A549 (cell line): ENCODE measurements around the gene ZNF316. TPM values are rescaled to one million over a fixed set of nuclear protein-coding genes. Genes with fewer than 3 reads are reported as not detected.
"Not testable (repeated sequence)": the region's sequence is repeated elsewhere in the genome, so short reads cannot be mapped to it uniquely, and the experiment has no call there.

Experiments
- ATAC-seq, 2 experiments: fragments of 200-7000 bp in 1 of 2; fragments of >200 bp in 1 of 2; cut with Nextera tagmentation in 1 of 2; cut with Tn5 transposase in 1 of 2; 3 replicates each; pipeline versions ENCODE4 v1.8.0 to v1.9.1; 2018 to 2020; ENCODE audit warnings: mild to moderate bottlenecking in 1 of 2, moderate library complexity in 1 of 2
- CTCF ChIA-PET: fragments of 300-600 bp; sonication (Branson Sonifier 250); formaldehyde crosslinking; extraction: SDS; loops from one replicate; lab custom pipeline; 2021; ENCODE audit warnings: antibody characterized with exemption, inconsistent platforms; lab: Yijun Ruan, JAX
- POLR2A ChIA-PET: fragments of 350-600 bp; formaldehyde crosslinking; extraction: SDS; loops from one replicate; lab custom pipeline; 2021; ENCODE audit warnings: antibody characterized with exemption, inconsistent platforms; lab: Yijun Ruan, JAX
- DNase-seq, 2 experiments: peaks; one replicate each; pipeline versions ENCODE4 v3.0.0 to v3.0.0-alpha.2; 2011 to 2016; ENCODE audit warnings: low read depth in 1 of 2, low spot score in 1 of 2
- FAIRE-seq: peaks from 2 replicates; lab custom pipeline; 2011; peaks lifted over from hg19 to GRCh38; lab: Jason Lieb, UNC
- H3K27ac ChIP-seq, 2 experiments: fragments of >200 bp; sonication (Bioruptor Twin); formaldehyde crosslinking; 3 replicates each; pipeline ENCODE4 v1.5.1; 2016 to 2017
- H3K4me1 ChIP-seq: fragments of >200 bp; sonication (Bioruptor Twin); formaldehyde crosslinking; 3 replicates; pipeline ENCODE4 v1.6.1; 2016
- H3K4me2 ChIP-seq: fragments of >200 bp; sonication (Bioruptor Twin); formaldehyde crosslinking; 3 replicates; pipeline ENCODE4 v1.6.1; 2016
- H3K4me3 ChIP-seq: fragments of >200 bp; sonication (Bioruptor Twin); formaldehyde crosslinking; 3 replicates; pipeline ENCODE4 v1.5.1; 2016
- H3K9me3 ChIP-seq: fragments of >200 bp; sonication (Bioruptor Twin); formaldehyde crosslinking; 3 replicates; pipeline ENCODE4 v1.6.1; 2016
- BHLHE40 ChIP-seq: IDR thresholded peaks from 2 replicates; pipeline ENCODE4 v1.6.1; 2012; ENCODE audit warnings: low read depth, low read length, inconsistent platforms
- CBX8 ChIP-seq: fragments of 200-600 bp; sonication (generic); IDR thresholded peaks from 2 replicates; pipeline ENCODE4 v1.6.1; 2016
- ESRRA ChIP-seq: fragments of 150-350 bp; IDR thresholded peaks from 2 replicates; pipeline ENCODE4 v1.6.1; 2014; ENCODE audit warnings: mild to moderate bottlenecking, low read length, borderline replicate concordance
- FOSL2 ChIP-seq, 2 experiments: fragments of 450-650 bp in 1 of 2; fragments of >200 bp in 1 of 2; sonication (Bioruptor Twin) in 1 of 2; formaldehyde crosslinking; IDR thresholded peaks; 2 replicates each; pipeline versions ENCODE4 v1.5.0 to v1.6.1; 2016 to 2020; ENCODE audit warnings: mild to moderate bottlenecking in 1 of 2, moderate library complexity in 1 of 2
- HDAC2 ChIP-seq: fragments of 200-600 bp; sonication (generic); IDR thresholded peaks from 2 replicates; pipeline ENCODE4 v1.6.1; 2016
- JUN ChIP-seq, 2 experiments: fragments of >200 bp; sonication (Bioruptor Twin); formaldehyde crosslinking; IDR thresholded peaks; 2 replicates in 1 of 2; 3 replicates in 1 of 2; pipeline ENCODE4 v1.6.1; 2016 to 2017
- JUNB ChIP-seq: fragments of >200 bp; sonication (Bioruptor Twin); formaldehyde crosslinking; IDR thresholded peaks from 2 replicates; pipeline ENCODE4 v1.6.1; 2016
- KDM5A ChIP-seq: fragments of 200-600 bp; sonication (generic); IDR thresholded peaks from 2 replicates; pipeline ENCODE4 v1.6.1; 2016; ENCODE audit warnings: antibody characterized with exemption, mild to moderate bottlenecking
- MYC ChIP-seq: IDR thresholded peaks from 2 replicates; pipeline ENCODE4 v1.6.1; 2012; ENCODE audit warnings: mild to moderate bottlenecking, inconsistent platforms, low read length, improper control_type of control experiment, borderline replicate concordance
- NPAS2 ChIP-seq: fragments of 250-450 bp; sonication (Bioruptor Pico); IDR thresholded peaks from 2 replicates; pipeline ENCODE4 v1.8.0; 2022; ENCODE audit warnings: mild to moderate bottlenecking, moderate library complexity, borderline replicate concordance
- NR3C1 ChIP-seq: fragments of >200 bp; sonication (Bioruptor Twin); formaldehyde crosslinking; IDR thresholded peaks from 3 replicates; pipeline ENCODE4 v1.6.1; 2017
- REST ChIP-seq: fragments of 200-600 bp; sonication (generic); IDR thresholded peaks from 2 replicates; pipeline ENCODE4 v1.6.1; 2016; ENCODE audit warnings: antibody characterized with exemption, mild to moderate bottlenecking, moderate library complexity
- TP53 ChIP-seq: fragments of 250-450 bp; sonication (Bioruptor Pico); IDR thresholded peaks from 2 replicates; pipeline ENCODE4 v1.5.0; 2021; ENCODE audit warnings: mild to moderate bottlenecking, moderate library complexity
- USF2 ChIP-seq: fragments of 450-650 bp; IDR thresholded peaks from 2 replicates; pipeline ENCODE4 v1.6.1; 2014; ENCODE audit warnings: antibody characterized with exemption
- ZSCAN20 ChIP-seq: fragments of 250-450 bp; sonication (Bioruptor Pico); IDR thresholded peaks from 2 replicates; pipeline ENCODE4 v1.8.0; 2022; ENCODE audit warnings: mild to moderate bottlenecking, moderate library complexity
- WGBS: methylation state at CpG from one replicate; pipeline ENCODE4 v1.1.6; 2017; ENCODE audit errors: missing lambda C conversion rate; 5-methylcytosine and 5-hydroxymethylcytosine counted together
- polyA plus RNA-seq, 4 experiments: library from polyadenylated mRNA; depleted of rRNA in 3 of 4; stranded (reverse); fragments of >200 nt; fragmentation: RNase III in 1 of 4; extraction: RNeasy Plus Mini Kit Qiagen cat#74134 plus additional on column Dnase treatment in 1 of 4; gene quantifications; 2 replicates in 3 of 4; 3 replicates in 1 of 4; pipeline ENCODE4 v1.2.3, GENCODE V29; 2011 to 2017

The ZNF316 gene
- polyA plus RNA-seq, 2 of the 4 experiments (the other 2 are of a cell fraction), result 7.5 to 21.2 TPM

GRCh38 chr7:6658618-6659345, 21.7 kb downstream of the ZNF316 start:
- H3K4me2 ChIP-seq, result no peak overlapping the region
- H3K27ac ChIP-seq, result no peak overlapping the region
- CTCF ChIA-PET, result interaction anchor here (0.8 to 1.7 kb wide), 2 partner anchors 10 to 35 kb away, joined by 3 to 5 read pairs; no protein-coding TSS in a partner anchor
- TF ChIP-seq CBX8, result no peak
- no peak for TF ChIP-seq HDAC2
- no peak for TF ChIP-seq NR3C1
- no peak for TF ChIP-seq REST
- no peak for TF ChIP-seq ESRRA
- TF ChIP-seq USF2, result 0 out of 2 replicates have a peak, but pooled peaks have one; percentile 21
- no peak for TF ChIP-seq ZSCAN20 (CRISPR knock-in tag)
- no peak for TF ChIP-seq TP53
- POLR2A ChIA-PET, result no interaction called here
- no peak overlapping the region for H3K4me3 ChIP-seq
- FAIRE-seq (no peak), ATAC-seq (peak; percentile 31 to 59; a peak in 4 of 6 replicates), DNase-seq (no peak)
- 32% methylated on average over 11 of the region's 11 CpGs for WGBS
- no peaks in the 10 kb centered on the region for H3K4me1 ChIP-seq
- peaks cover 51% of the 10 kb centered on the region for H3K9me3 ChIP-seq

GRCh38 chr7:6670851-6671250, 33.7 kb downstream of the ZNF316 start:
- H3K4me2 ChIP-seq, CTCF ChIA-PET, H3K4me3 ChIP-seq, H3K4me1 ChIP-seq, ATAC-seq, POLR2A ChIA-PET, H3K27ac ChIP-seq, DNase-seq, FAIRE-seq: not testable (repeated sequence)
- no CpG with 5 or more reads among the region's 34 CpGs for WGBS
- H3K9me3 ChIP-seq, result peaks cover 67% of the 10 kb centered on the region

GRCh38 chr7:6675807-6676405, 38.8 kb downstream of the ZNF316 start:
- no peak overlapping the region for H3K4me2 ChIP-seq
- TF ChIP-seq FOSL2 (IDR thresholded peaks at IDR 0.05), result no peak
- no peak for TF ChIP-seq FOSL2 (CRISPR knock-in tag; IDR thresholded peaks at IDR 0.05)
- TF ChIP-seq KDM5A, result no peak
- no peak for TF ChIP-seq JUNB
- TF ChIP-seq JUN (IDR thresholded peaks at IDR 0.05), result no peak
- ATAC-seq, result no peak
- no peak overlapping the region for H3K4me3 ChIP-seq
- peaks cover 83% of the 10 kb centered on the region for H3K9me3 ChIP-seq
- ChIA-PET POLR2A (no interaction called here), CTCF (no interaction called here)
- no peaks in the 10 kb centered on the region for H3K4me1 ChIP-seq
- no peak overlapping the region for H3K27ac ChIP-seq
- DNase-seq, result no peak
- no peak for FAIRE-seq
- WGBS, result 4% methylated on average over 1 of the region's 1 CpG

GRCh38 chr7:6680146-6680545, 43.0 kb downstream of the ZNF316 start:
- POLR2A ChIA-PET, result no interaction called here
- no peak for FAIRE-seq
- H3K4me3 ChIP-seq, result no peak overlapping the region

More at GRCh38 chr7:6680146-6680545, 43.0 kb downstream of the ZNF316 start:
- no peak for DNase-seq
- WGBS, result 100% methylated on average over 1 of the region's 1 CpG
- TF ChIP-seq BHLHE40, result no peak
- no peak for TF ChIP-seq USF2
- TF ChIP-seq ZSCAN20 (CRISPR knock-in tag), result no peak
- no peak for TF ChIP-seq MYC
- TF ChIP-seq NPAS2 (CRISPR knock-in tag), result no peak
- no peak; a peak in 1 of 6 replicates for ATAC-seq
- Histone ChIP-seq H3K4me2 (no peak overlapping the region), H3K9me3 (peaks cover 100% of the 10 kb centered on the region), H3K27ac (no peak overlapping the region), H3K4me1 (no peaks in the 10 kb centered on the region)
- CTCF ChIA-PET, result interaction anchor here (0.8 to 1.6 kb wide), 2 partner anchors 17 to 21 kb away, joined by 3 to 5 read pairs; no protein-coding TSS in a partner anchor
